GM23338 (cell line): ENCODE measurements around the gene KRTAP12-1.
"Not testable (repeated sequence)": the region's sequence is repeated elsewhere in the genome, so short reads cannot be mapped to it uniquely, and the experiment has no call there.

Experiments
- CTCF ChIP-seq, 2 experiments: fragments of 200-600 bp in 1 of 2; sonication (generic) in 1 of 2; conservative IDR thresholded peaks; 2 replicates each; pipeline versions ENCODE4 v1.5.1 to v1.6.1; 2016 to 2017; ENCODE audit warnings: antibody characterized with exemption in 2 of 2, low read depth in 2 of 2, mild to moderate bottlenecking in 2 of 2, moderate library complexity in 1 of 2
- EZH2 ChIP-seq: fragments of 200-600 bp; sonication (generic); IDR thresholded peaks from one replicate; pipeline ENCODE4 v1.8.0; 2017; ENCODE audit warnings: antibody characterized with exemption, mild to moderate bottlenecking, low read depth; ENCODE audit not compliant: unreplicated experiment
- EZH2phosphoT487 ChIP-seq: fragments of 200-600 bp; sonication (generic); IDR thresholded peaks from one replicate; pipeline ENCODE4 v1.8.1; 2018; ENCODE audit warnings: antibody characterized with exemption; ENCODE audit not compliant: unreplicated experiment
- NANOG ChIP-seq: IDR thresholded peaks from 2 replicates; pipeline ENCODE4 v1.6.1; 2016; ENCODE audit warnings: antibody characterized with exemption, borderline replicate concordance
- POLR2AphosphoS5 ChIP-seq: IDR thresholded peaks from 2 replicates; pipeline ENCODE4 v1.6.1; 2016; ENCODE audit warnings: antibody characterized with exemption, low read depth
- STAT1 ChIP-seq: IDR thresholded peaks from one replicate; pipeline ENCODE4 v1.6.1; 2016; ENCODE audit warnings: antibody characterized with exemption; ENCODE audit not compliant: unreplicated experiment

GRCh38 chr21:44637851-44638348 lies 44.1 kb downstream of the KRTAP12-1 start:
- TF ChIP-seq CTCF (conservative IDR thresholded peaks at IDR 0.05; ENCODE audit: low read depth in 2 of 2); EZH2phosphoT487; NANOG; POLR2AphosphoS5; EZH2; STAT1: not testable (repeated sequence)
